Measurements from ENCODE around the gene CFAP46.
"Not testable (repeated sequence)": the region's sequence is repeated elsewhere in the genome, so short reads cannot be mapped to it uniquely, and the experiment has no call there.

CFAP46 gene

GRCh38 chr10:132776186-132776585 is 166.2 kb downstream of the CFAP46 start:
- DNase-seq: no peak

GRCh38 chr10:132774902-132775863 is 167.2 kb downstream of the CFAP46 start:
- peak in 50 of 51 donors; percentile 26 to 99 (median 81) for DNase-seq

- peak in 1 of 51 donors; percentile 48 for DNase-seq
Observed at GRCh38 chr10:132774181-132774901, 168.0 kb downstream of the CFAP46 start.

- DNase-seq: not testable (repeated sequence)
Observed at GRCh38 chr10:132772816-132773215, 169.6 kb downstream of the CFAP46 start.

GRCh38 chr10:132770061-132771021 is 172.0 kb downstream of the CFAP46 start:
- DNase-seq: no peak

GRCh38 chr10:132768346-132769248 is 173.8 kb downstream of the CFAP46 start:
- no peak for DNase-seq

- DNase-seq: no peak
Observed at GRCh38 chr10:132766291-132766690, 176.1 kb downstream of the CFAP46 start.

- peak in 16 of 51 donors; percentile 18 to 68 (median 43) for DNase-seq
Observed at GRCh38 chr10:132765435-132765834, 176.9 kb downstream of the CFAP46 start.

GRCh38 chr10:132764108-132764507 is 178.3 kb downstream of the CFAP46 start:
- DNase-seq: no peak

GRCh38 chr10:132763545-132763944 is 178.8 kb downstream of the CFAP46 start:
- DNase-seq: no peak

GRCh38 chr10:132762267-132762666 is 180.1 kb downstream of the CFAP46 start:
- DNase-seq: peak in 2 of 51 donors; percentile 19 to 31

- DNase-seq: no peak
Observed at GRCh38 chr10:132761395-132762060, 180.8 kb downstream of the CFAP46 start.

GRCh38 chr10:132758865-132759264 is 183.5 kb downstream of the CFAP46 start:
- DNase-seq: no peak

All from hypothalamus (tissue), 51 donors.